GM12878 (cell line): ENCODE measurements around the gene ALS2. TPM values are rescaled to one million over a fixed set of nuclear protein-coding genes. Genes with fewer than 3 reads are reported as not detected.

Experiments
- ATAC-seq: fragments of 200-7000 bp; cut with Tn5 transposase; 3 replicates; pipeline ENCODE4 v1.9.1; 2020; ENCODE audit warnings: mild to moderate bottlenecking, moderate library complexity
- BruUV-seq: library from RNA; stranded (reverse); fragments of 400-500 nt; replicated peaks from 2 replicates; lab custom pipeline; 2021; lab: Mats Ljungman, UMichigan
- CTCF ChIA-PET: fragments of 300-600 bp; sonication (Branson Sonifier 250); formaldehyde crosslinking; extraction: SDS; loops from one replicate; lab custom pipeline; 2021; ENCODE audit warnings: inconsistent platforms; lab: Yijun Ruan, JAX
- POLR2A ChIA-PET: fragments of 350-600 bp; formaldehyde crosslinking; extraction: SDS; loops from one replicate; lab custom pipeline; 2021; ENCODE audit warnings: inconsistent platforms; lab: Charles Lee
- RAD21 ChIA-PET: fragments of 300-600 bp; sonication (Branson Sonifier 250); formaldehyde crosslinking; loops from one replicate; lab custom pipeline; 2023; ENCODE audit warnings: antibody characterized with exemption; ENCODE audit not compliant: unreplicated experiment; lab: Charles Lee
- SMC1A ChIA-PET: fragments of 300-600 bp; sonication (Branson Sonifier 250); formaldehyde crosslinking; loops from one replicate; lab custom pipeline; 2023; ENCODE audit not compliant: unreplicated experiment, uncharacterized antibody; lab: Charles Lee
- DNase-seq: peaks from one replicate; pipeline ENCODE4 v3.0.0-alpha.2; 2011; ENCODE audit warnings: low read depth, low spot score
- FAIRE-seq: peaks from 3 replicates; lab custom pipeline; 2011; peaks lifted over from hg19 to GRCh38; lab: Jason Lieb, UNC
- H2AFZ ChIP-seq: 2 replicates; pipeline ENCODE4 v1.6.0; 2011; ENCODE audit warnings: low read depth, low read length, control low read depth; ENCODE audit not compliant: control insufficient read depth
- H3K27ac ChIP-seq: 2 replicates; pipeline ENCODE4 v1.5.1; 2011; ENCODE audit warnings: control low read depth; ENCODE audit not compliant: control insufficient read depth, insufficient read depth
- H3K27me3 ChIP-seq, 2 experiments: replicated peaks in 1 of 2; 2 replicates each; pipeline versions ENCODE4 v1.6.0 to v1.6.1; 2011; ENCODE audit warnings: low read length in 1 of 2; ENCODE audit not compliant: control insufficient read depth in 2 of 2, insufficient read depth in 2 of 2
- H3K36me3 ChIP-seq, 2 experiments: 2 replicates each; pipeline ENCODE4 v1.5.1; 2011; ENCODE audit warnings: low read length in 1 of 2; ENCODE audit not compliant: control insufficient read depth in 2 of 2, insufficient read depth in 2 of 2
- H3K4me1 ChIP-seq: 2 replicates; pipeline ENCODE4 v1.6.1; 2011; ENCODE audit warnings: mild to moderate bottlenecking, low read length, moderate library complexity, mixed read lengths; ENCODE audit not compliant: control insufficient read depth, insufficient read depth
- H3K4me2 ChIP-seq: 2 replicates; pipeline ENCODE4 v1.6.0; 2011; ENCODE audit warnings: control low read depth; ENCODE audit not compliant: control insufficient read depth, insufficient read depth
- H3K4me3 ChIP-seq: fragments of 200-600 bp; sonication (generic); 2 replicates; pipeline ENCODE4 v1.5.1; 2016
- H3K79me2 ChIP-seq: 2 replicates; pipeline ENCODE4 v1.6.0; 2011; ENCODE audit warnings: low read length; ENCODE audit not compliant: control insufficient read depth, insufficient read depth
- H3K9ac ChIP-seq: 2 replicates; pipeline ENCODE4 v1.8.0; 2011; ENCODE audit warnings: low read length, control low read depth, mixed read lengths; ENCODE audit not compliant: control insufficient read depth, insufficient read depth
- H3K9me3 ChIP-seq: replicated peaks from 3 replicates; pipeline ENCODE4 v1.5.1; 2011; ENCODE audit warnings: mild to moderate bottlenecking, low read length; ENCODE audit not compliant: control insufficient read depth, insufficient read depth
- H4K20me1 ChIP-seq: 2 replicates; pipeline ENCODE4 v1.6.0; 2011; ENCODE audit not compliant: control insufficient read depth, insufficient read depth
- HDAC6 ChIP-seq: fragments of 200-600 bp; sonication (generic); IDR thresholded peaks from one replicate; pipeline ENCODE4 v1.8.0; 2017; ENCODE audit warnings: antibody characterized with exemption; ENCODE audit not compliant: unreplicated experiment
- POLR2A ChIP-seq: IDR thresholded peaks from 2 replicates; pipeline ENCODE4 v1.6.1; 2011; ENCODE audit warnings: low read depth, mild to moderate bottlenecking, low read length
- WGBS: methylation state at CpG from one replicate; pipeline ENCODE4 v1.1.6; 2016; ENCODE audit warnings: low lambda C conversion rate; ENCODE audit not compliant: insufficient replicate concordance, insufficient coverage; ENCODE audit errors: missing lambda C conversion rate; 5-methylcytosine and 5-hydroxymethylcytosine counted together
- in situ Hi-C: fragments of 300-500 bp; cut with MboI; formaldehyde crosslinking; loops from 9 replicates; pipeline ENCODE4 v1.14.3; 2018; ENCODE audit warnings: mixed read lengths
- intact Hi-C: fragments of 100-400 bp; cut with micrococcal nuclease; formaldehyde crosslinking; loops from one replicate; pipeline ENCODE4 v1.14.2; 2022; ENCODE audit not compliant: unreplicated experiment
- polyA plus RNA-seq, 11 experiments: library from polyadenylated mRNA; depleted of rRNA in 4 of 11; unstranded in 6 of 11; stranded (reverse) in 5 of 11; fragments of >200 nt; fragmentation: Nextera tagmentation in 4 of 11; fragmentation: Illumina TruSeq in 1 of 11; extraction: Ambion mirVana in 4 of 11; extraction: Trizol in 1 of 11; gene quantifications; 1 replicate in 1 of 11; 2 replicates in 10 of 11; pipeline versions ENCODE4 v1.2.1 to v1.2.3, GENCODE V29; 2011 to 2016; ENCODE audit warnings: inconsistent platforms in 2 of 11, missing spikeins in 2 of 11, low read depth in 1 of 11
- total RNA-seq, 4 experiments: library from RNA; depleted of rRNA in 3 of 4; stranded (reverse); fragments of >200 nt in 3 of 4; fragmentation: Illumina TruSeq in 1 of 4; extraction: Trizol in 1 of 4; gene quantifications; 2 replicates each; pipeline versions ENCODE4 v1.2.1 to v1.2.3, GENCODE V29; 2013 to 2021
- TF ChIP-seq, protein P1 (sequence below): fragments of 450-650 bp; IDR thresholded peaks from 2 replicates; pipeline ENCODE4 v1.6.1; 2017; ENCODE audit warnings: antibody characterized with exemption, mild to moderate bottlenecking, moderate library complexity

ALS2 gene
- total and polyA plus RNA-seq, 10 of the 15 experiments (the other 5 are each of a cell fraction or from before 2014, with no cell fraction given): 2.4 to 10.4 (median 7.7) TPM

DNA sequence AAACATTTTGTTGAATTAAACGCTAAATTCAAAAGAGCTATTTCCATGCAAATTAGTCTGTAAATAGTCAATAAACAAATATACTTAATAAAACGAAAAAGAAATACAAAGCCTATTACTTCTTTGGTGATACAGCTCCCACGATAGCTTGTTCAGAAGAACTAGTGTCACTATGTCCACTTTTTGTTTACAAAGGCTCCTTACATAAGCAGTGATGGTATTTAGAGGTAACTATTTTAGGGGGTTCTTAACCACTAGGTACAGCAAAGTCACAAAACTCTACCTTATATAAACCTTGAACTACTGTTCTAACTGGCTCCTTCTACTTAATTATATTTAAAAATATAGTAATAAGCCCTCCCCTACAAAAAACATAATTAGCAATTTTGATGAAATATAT is 21.9 kb downstream of the ALS2 start:
- no TSS peak for BruUV-seq
- DNase-seq (no peak), FAIRE-seq (no peak), ATAC-seq (no peak)
- H4K20me1 ChIP-seq: no peaks in the 10 kb centered on the region
- 96% methylated on average over 3 of the region's 3 CpGs for WGBS
- H3K9ac ChIP-seq: no peak overlapping the region
- H3K79me2 ChIP-seq: no peaks in the 10 kb centered on the region
- H3K27ac ChIP-seq: no peak overlapping the region
- H3K36me3 ChIP-seq: peaks cover 0 to 4% of the 10 kb centered on the region in 2 experiments; a peak in 1 of 4 replicates
- intact Hi-C loops (no loop called here), in situ Hi-C loops (no loop called here)
- no peak overlapping the region for H3K4me3 ChIP-seq
- no peaks in the 10 kb centered on the region for H3K27me3 ChIP-seq
- CTCF ChIA-PET: interaction anchor here (0.7 to 1.8 kb wide), 4 partner anchors 9 to 351 kb away, joined by 3 to 4 read pairs (median 3); no protein-coding TSS in a partner anchor
- H3K9me3 ChIP-seq: no peaks in the 10 kb centered on the region
- TF ChIP-seq HDAC6: no peak
- no peak for TF ChIP-seq POLR2A
- TF ChIP-seq, protein P1, sequence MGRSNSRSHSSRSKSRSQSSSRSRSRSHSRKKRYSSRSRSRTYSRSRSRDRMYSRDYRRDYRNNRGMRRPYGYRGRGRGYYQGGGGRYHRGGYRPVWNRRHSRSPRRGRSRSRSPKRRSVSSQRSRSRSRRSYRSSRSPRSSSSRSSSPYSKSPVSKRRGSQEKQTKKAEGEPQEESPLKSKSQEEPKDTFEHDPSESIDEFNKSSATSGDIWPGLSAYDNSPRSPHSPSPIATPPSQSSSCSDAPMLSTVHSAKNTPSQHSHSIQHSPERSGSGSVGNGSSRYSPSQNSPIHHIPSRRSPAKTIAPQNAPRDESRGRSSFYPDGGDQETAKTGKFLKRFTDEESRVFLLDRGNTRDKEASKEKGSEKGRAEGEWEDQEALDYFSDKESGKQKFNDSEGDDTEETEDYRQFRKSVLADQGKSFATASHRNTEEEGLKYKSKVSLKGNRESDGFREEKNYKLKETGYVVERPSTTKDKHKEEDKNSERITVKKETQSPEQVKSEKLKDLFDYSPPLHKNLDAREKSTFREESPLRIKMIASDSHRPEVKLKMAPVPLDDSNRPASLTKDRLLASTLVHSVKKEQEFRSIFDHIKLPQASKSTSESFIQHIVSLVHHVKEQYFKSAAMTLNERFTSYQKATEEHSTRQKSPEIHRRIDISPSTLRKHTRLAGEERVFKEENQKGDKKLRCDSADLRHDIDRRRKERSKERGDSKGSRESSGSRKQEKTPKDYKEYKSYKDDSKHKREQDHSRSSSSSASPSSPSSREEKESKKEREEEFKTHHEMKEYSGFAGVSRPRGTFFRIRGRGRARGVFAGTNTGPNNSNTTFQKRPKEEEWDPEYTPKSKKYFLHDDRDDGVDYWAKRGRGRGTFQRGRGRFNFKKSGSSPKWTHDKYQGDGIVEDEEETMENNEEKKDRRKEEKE: no peak
- POLR2A ChIA-PET: interaction anchor here (1.4 kb wide), 1 partner anchor 18 kb away, joined by 3 read pairs; no protein-coding TSS in a partner anchor
- no peak overlapping the region for H2AFZ ChIP-seq
- RAD21 ChIA-PET: interaction anchor here (1.8 kb wide), 1 partner anchor 22 kb away, joined by 5 read pairs; the partner anchor contains the start of gene ALS2
- SMC1A ChIA-PET: interaction anchor here (1.3 to 2.1 kb wide), 6 partner anchors 9 to 814 kb away, joined by 3 to 11 read pairs (median 5); partner anchors contain the start of gene ALS2
- no peak overlapping the region for H3K4me2 ChIP-seq
- H3K4me1 ChIP-seq: no peaks in the 10 kb centered on the region
